ACHN (cell line): ENCODE results near the gene DDX31.
"Not testable (repeated sequence)": the region's sequence is repeated elsewhere in the genome, so short reads cannot be mapped to it uniquely, and the experiment has no call there.

Experiments
- DNase-seq: peaks from one replicate; pipeline ENCODE4 v3.0.0-alpha.2; 2015
- in situ Hi-C: cut with HindIII; loops from 2 replicates; pipeline ENCODE4 v1.10.0; 2017; ENCODE audit warnings: low sequenced_read_pairs, low pct_ligation_motif_present, low pct_unique_long_range_greater_than_20kb

The DDX31 gene

GRCh38 chr9:132571806-132572600, 97.8 kb downstream of the DDX31 start:
- no peak for DNase-seq
- in situ Hi-C loops, result no loop called here

- in situ Hi-C loops, DNase-seq: not testable (repeated sequence)
Observed at GRCh38 chr9:132568787-132569186, 101.0 kb downstream of the DDX31 start.

GRCh38 chr9:132564526-132564925, 105.3 kb downstream of the DDX31 start:
- DNase-seq, result no peak
- in situ Hi-C loops, result no loop called here

- in situ Hi-C loops, result no loop called here
- DNase-seq, result no peak
Observed at GRCh38 chr9:132562306-132562573, 107.5 kb downstream of the DDX31 start.

- no peak for DNase-seq
- in situ Hi-C loops, result no loop called here
Observed at GRCh38 chr9:132560616-132561202, 109.1 kb downstream of the DDX31 start.

- in situ Hi-C loops, result no loop called here
Observed at GRCh38 chr9:132559711-132560110, 110.1 kb downstream of the DDX31 start.

GRCh38 chr9:132557159-132557558, 112.6 kb downstream of the DDX31 start:
- DNase-seq, result no peak
- in situ Hi-C loops, result no loop called here

More at GRCh38 chr9:132559711-132560110, 110.1 kb downstream of the DDX31 start:
- DNase-seq, result no peak

- DNase-seq, result no peak
- in situ Hi-C loops, result no loop called here
Observed at GRCh38 chr9:132556714-132557113, 113.1 kb downstream of the DDX31 start.

- DNase-seq, result no peak
- in situ Hi-C loops, result no loop called here
Observed at GRCh38 chr9:132556235-132556634, 113.5 kb downstream of the DDX31 start.

GRCh38 chr9:132555528-132555927, 114.3 kb downstream of the DDX31 start:
- in situ Hi-C loops, result no loop called here
- DNase-seq, result no peak

- in situ Hi-C loops, result no loop called here
- no peak for DNase-seq
Observed at GRCh38 chr9:132554755-132555154, 115.0 kb downstream of the DDX31 start.

GRCh38 chr9:132552041-132552440, 117.7 kb downstream of the DDX31 start:
- no peak for DNase-seq

GRCh38 chr9:132551556-132551955, 118.2 kb downstream of the DDX31 start:
- in situ Hi-C loops, result no loop called here

More at GRCh38 chr9:132552041-132552440, 117.7 kb downstream of the DDX31 start:
- in situ Hi-C loops, result no loop called here

GRCh38 chr9:132548751-132549640, 120.8 kb downstream of the DDX31 start:
- no peak for DNase-seq
- in situ Hi-C loops, result no loop called here

More at GRCh38 chr9:132551556-132551955, 118.2 kb downstream of the DDX31 start:
- DNase-seq, result no peak

GRCh38 chr9:132547976-132548730, 121.6 kb downstream of the DDX31 start:
- no peak for DNase-seq
- in situ Hi-C loops, result no loop called here

GRCh38 chr9:132547436-132547835, 122.3 kb downstream of the DDX31 start:
- DNase-seq, result no peak
- in situ Hi-C loops, result no loop called here

GRCh38 chr9:132547052-132547431, 122.7 kb downstream of the DDX31 start:
- in situ Hi-C loops, result no loop called here
- DNase-seq, result no peak

- peak; percentile 33 for DNase-seq
- in situ Hi-C loops, result no loop called here
Observed at GRCh38 chr9:132546148-132547051, 123.4 kb downstream of the DDX31 start.
